ENCODE results near the gene RPS3. TPM values are rescaled to one million over a fixed set of nuclear protein-coding genes. Genes with fewer than 3 reads are reported as not detected.
"Not testable (repeated sequence)": the region's sequence is repeated elsewhere in the genome, so short reads cannot be mapped to it uniquely, and the experiment has no call there.

The RPS3 gene
- polyA plus RNA-seq, 1 experiment: 3,005 TPM

- CTCF ChIA-PET: interaction anchor here (2.9 kb wide), 1 partner anchor 14 kb away, joined by 12 read pairs; no protein-coding TSS in a partner anchor
- POLR2A ChIA-PET: interaction anchor here (0.6 kb wide), 1 partner anchor 1264 kb away, joined by 4 read pairs; no protein-coding TSS in a partner anchor
- no peak for TF ChIP-seq CTCF (IDR thresholded peaks at IDR 0.05; ENCODE audit: insufficient read depth, low read depth, low read length)
- Histone ChIP-seq H3K27me3 (ENCODE audit: control insufficient read depth, insufficient read depth, low read length) (no peaks in the 10 kb centered on the region), H3K4me3 (ENCODE audit: low read depth, low read length) (no peak overlapping the region), H3K36me3 (ENCODE audit: control insufficient read depth, insufficient read depth, low read length) (peaks cover 27% of the 10 kb centered on the region)
- no peak for DNase-seq (ENCODE audit: low read depth)
These were observed 3.7 kb downstream of the RPS3 start for GRCh38 chr11:75403037-75403436.

- Histone ChIP-seq H3K36me3 (ENCODE audit: control insufficient read depth, insufficient read depth, low read length) (peaks cover 27% of the 10 kb centered on the region), H3K4me3 (ENCODE audit: low read depth, low read length) (no peak overlapping the region), H3K27me3 (ENCODE audit: control insufficient read depth, insufficient read depth, low read length) (no peaks in the 10 kb centered on the region)
- no peak for DNase-seq (ENCODE audit: low read depth)
- ChIA-PET CTCF (interaction anchor here (0.9 to 2.9 kb wide), 2 partner anchors 15 to 128 kb away, joined by 3 to 12 read pairs; no protein-coding TSS in a partner anchor), POLR2A (no interaction called here)
- TF ChIP-seq CTCF (IDR thresholded peaks at IDR 0.05; ENCODE audit: insufficient read depth, low read depth, low read length): no peak
These were observed 4.8 kb downstream of the RPS3 start for GRCh38 chr11:75403983-75404658.

GRCh38 chr11:75406338-75406777, 7.0 kb downstream of the RPS3 start:
- H3K36me3 ChIP-seq (ENCODE audit: control insufficient read depth, insufficient read depth, low read length): peaks cover 26% of the 10 kb centered on the region

GRCh38 chr11:75408957-75409219, 9.6 kb downstream of the RPS3 start:
- no peak overlapping the region for H3K4me3 ChIP-seq (ENCODE audit: low read depth, low read length)
- CTCF ChIA-PET: interaction anchor here (1.2 to 4.5 kb wide), 10 partner anchors 8 to 153 kb away, joined by 3 to 40 read pairs (median 10); partner anchors contain the start of genes KLHL35 and SERPINH1
- no peaks in the 10 kb centered on the region for H3K27me3 ChIP-seq (ENCODE audit: control insufficient read depth, insufficient read depth, low read length)
- TF ChIP-seq CTCF (IDR thresholded peaks at IDR 0.05; ENCODE audit: insufficient read depth, low read depth, low read length): no peak
- no peak for DNase-seq (ENCODE audit: low read depth)
- H3K36me3 ChIP-seq (ENCODE audit: control insufficient read depth, insufficient read depth, low read length): peaks cover 17% of the 10 kb centered on the region
- POLR2A ChIA-PET: no interaction called here

More at GRCh38 chr11:75406338-75406777, 7.0 kb downstream of the RPS3 start:
- ChIA-PET POLR2A (no interaction called here), CTCF (interaction anchor here (0.8 to 4.5 kb wide), 3 partner anchors 9 to 125 kb away, joined by 3 to 40 read pairs (median 3); no protein-coding TSS in a partner anchor)
- no peak for TF ChIP-seq CTCF (IDR thresholded peaks at IDR 0.05; ENCODE audit: insufficient read depth, low read depth, low read length)
- H3K27me3 ChIP-seq (ENCODE audit: control insufficient read depth, insufficient read depth, low read length): no peaks in the 10 kb centered on the region
- H3K4me3 ChIP-seq (ENCODE audit: low read depth, low read length): no peak overlapping the region
- DNase-seq (ENCODE audit: low read depth): no peak

GRCh38 chr11:75409971-75410370, 10.7 kb downstream of the RPS3 start:
- CTCF ChIA-PET; DNase-seq (ENCODE audit: low read depth); H3K27me3 ChIP-seq (ENCODE audit: control insufficient read depth, insufficient read depth, low read length); H3K4me3 ChIP-seq (ENCODE audit: low read depth, low read length); POLR2A ChIA-PET: not testable (repeated sequence)
- H3K36me3 ChIP-seq (ENCODE audit: control insufficient read depth, insufficient read depth, low read length): peaks cover 12% of the 10 kb centered on the region

GRCh38 chr11:75413146-75413545, 13.8 kb downstream of the RPS3 start:
- H3K27me3 ChIP-seq (ENCODE audit: control insufficient read depth, insufficient read depth, low read length); H3K4me3 ChIP-seq (ENCODE audit: low read depth, low read length); POLR2A ChIA-PET; DNase-seq (ENCODE audit: low read depth): not testable (repeated sequence)
- peaks cover 12% of the 10 kb centered on the region for H3K36me3 ChIP-seq (ENCODE audit: control insufficient read depth, insufficient read depth, low read length)
- CTCF ChIA-PET: interaction anchor here (1.0 kb wide), 1 partner anchor 10 kb away, joined by 4 read pairs; no protein-coding TSS in a partner anchor

Measured in BJ (cell line).